ENCODE measurements around the gene PATJ. TPM values are rescaled to one million over a fixed set of nuclear protein-coding genes. Genes with fewer than 3 reads are reported as not detected.

PATJ gene
- total RNA-seq, 1 experiment from 2014 or later, result 48.8 TPM

GRCh38 chr1:62013264-62013663 is 271.0 kb downstream of the PATJ start (continued):
- TF ChIP-seq ZBTB33 (IDR thresholded peaks at IDR 0.05; ENCODE audit: extremely low read depth, insufficient replicate concordance, low read length) (no peak), FOSL1 (IDR thresholded peaks at IDR 0.05; ENCODE audit: low read depth) (no peak), YY1 (IDR thresholded peaks at IDR 0.05; ENCODE audit: extremely low read depth, insufficient replicate concordance, low read depth, low read length) (no peak), CBX3 (IDR thresholded peaks at IDR 0.05; ENCODE audit: low read depth) (no peak)

GRCh38 chr1:62022382-62022983 is 280.2 kb downstream of the PATJ start:
- DNase-seq (ENCODE audit: low read depth, low spot score) (no peak), ATAC-seq (no peak)
- Histone ChIP-seq H3K36me3 (ENCODE audit: control insufficient read depth in 1 of 2, insufficient read depth in 2 of 2, low read length in 2 of 2) (no peaks in the 10 kb centered on the region), H3K27ac (ENCODE audit: low read depth, low read length) (no peak overlapping the region), H3K79me2 (ENCODE audit: insufficient read depth, low read length) (no peaks in the 10 kb centered on the region), H3K9ac (ENCODE audit: low read length) (no peak overlapping the region), H2AFZ (ENCODE audit: low read depth, low read length, poor library complexity, severe bottlenecking) (no peak overlapping the region), H3K4me2 (ENCODE audit: low read length) (no peak overlapping the region), H3K9me2 (ENCODE audit: insufficient read depth) (no peaks in the 10 kb centered on the region), H3K27me3 (ENCODE audit: insufficient read depth, low read length) (no peaks in the 10 kb centered on the region), H4K20me1 (ENCODE audit: insufficient read depth) (no peaks in the 10 kb centered on the region), H3K4me3 (replicated peaks in 1 of 2; ENCODE audit: low read depth in 1 of 2, low read length in 2 of 2) (no peak overlapping the region), H3K9me3 (ENCODE audit: control insufficient read depth in 1 of 2, insufficient read depth in 1 of 2, low read depth in 1 of 2, low read length in 2 of 2) (no peaks in the 10 kb centered on the region), H3K4me1 (ENCODE audit: control insufficient read depth in 1 of 2, insufficient read depth in 2 of 2, low read length in 2 of 2) (no peaks in the 10 kb centered on the region)
- intact Hi-C loops (cut with micrococcal nuclease), result no loop called here
- TF ChIP-seq TCF7L2 (IDR thresholded peaks at IDR 0.05; ENCODE audit: borderline replicate concordance, extremely low read depth, insufficient read depth, insufficient read length) (no peak), SP1 (IDR thresholded peaks at IDR 0.05; ENCODE audit: low read depth) (no peak), ZBTB33 (IDR thresholded peaks at IDR 0.05; ENCODE audit: extremely low read depth, insufficient replicate concordance, low read length) (no peak), YY1 (IDR thresholded peaks at IDR 0.05; ENCODE audit: extremely low read depth, insufficient replicate concordance, low read depth, low read length) (no peak)
- ChIA-PET POLR2A (no interaction called here), RAD21 (ENCODE audit: low non-redundant PET in 1 of 2, low total read pairs in 2 of 2, uncharacterized antibody in 2 of 2, unreplicated experiment in 2 of 2) (no interaction called here), CTCF (no interaction called here)
- no TSS peak for BruUV-seq (replicated peaks)
